ENCODE results near the gene C15orf39.

C15orf39 gene

GRCh38 chr15:75174102-75174501 lies 27.6 kb upstream of the C15orf39 start:
- DNase-seq = no peak

- no peak for DNase-seq
These were observed 27.0 kb upstream of the C15orf39 start for GRCh38 chr15:75174729-75175128.

- DNase-seq = no peak
These were observed 25.3 kb upstream of the C15orf39 start for GRCh38 chr15:75176396-75176761.

DNA sequence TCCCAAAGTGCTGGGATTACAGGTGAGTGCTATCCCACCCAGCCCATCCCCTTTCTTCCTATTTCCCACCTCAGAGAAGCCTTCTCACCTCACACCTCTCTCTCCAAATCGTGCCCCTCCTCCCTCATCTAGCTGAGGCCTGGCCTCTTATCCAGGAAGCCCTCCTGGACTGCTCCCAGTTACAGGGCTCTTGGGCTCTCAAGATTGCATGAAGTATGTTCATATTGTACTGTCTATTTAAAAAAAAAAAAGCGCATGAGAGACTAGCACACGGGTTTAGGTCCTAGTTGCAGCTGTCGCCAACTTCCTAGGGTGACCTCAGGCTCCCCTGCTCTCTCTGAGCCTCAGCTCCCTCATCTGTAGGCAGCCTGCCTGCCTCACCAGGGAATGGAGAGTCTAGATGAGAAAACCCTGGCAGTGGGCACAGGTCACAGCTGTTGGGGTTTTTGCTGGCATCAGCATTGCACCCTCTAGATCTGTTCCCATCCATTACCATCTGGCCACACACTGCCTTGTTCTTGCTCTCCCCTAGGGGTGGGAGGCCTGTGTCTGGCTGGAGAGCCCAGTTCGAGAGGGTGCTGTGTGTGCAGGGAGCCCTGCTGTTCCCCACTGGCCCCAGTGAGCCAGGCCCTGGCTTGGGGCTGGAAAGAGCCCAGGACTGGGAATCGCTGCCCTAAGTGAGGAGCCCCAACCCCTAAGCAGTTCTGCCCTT lies 24.2 kb upstream of the C15orf39 start:
- DNase-seq = no peak

DNA sequence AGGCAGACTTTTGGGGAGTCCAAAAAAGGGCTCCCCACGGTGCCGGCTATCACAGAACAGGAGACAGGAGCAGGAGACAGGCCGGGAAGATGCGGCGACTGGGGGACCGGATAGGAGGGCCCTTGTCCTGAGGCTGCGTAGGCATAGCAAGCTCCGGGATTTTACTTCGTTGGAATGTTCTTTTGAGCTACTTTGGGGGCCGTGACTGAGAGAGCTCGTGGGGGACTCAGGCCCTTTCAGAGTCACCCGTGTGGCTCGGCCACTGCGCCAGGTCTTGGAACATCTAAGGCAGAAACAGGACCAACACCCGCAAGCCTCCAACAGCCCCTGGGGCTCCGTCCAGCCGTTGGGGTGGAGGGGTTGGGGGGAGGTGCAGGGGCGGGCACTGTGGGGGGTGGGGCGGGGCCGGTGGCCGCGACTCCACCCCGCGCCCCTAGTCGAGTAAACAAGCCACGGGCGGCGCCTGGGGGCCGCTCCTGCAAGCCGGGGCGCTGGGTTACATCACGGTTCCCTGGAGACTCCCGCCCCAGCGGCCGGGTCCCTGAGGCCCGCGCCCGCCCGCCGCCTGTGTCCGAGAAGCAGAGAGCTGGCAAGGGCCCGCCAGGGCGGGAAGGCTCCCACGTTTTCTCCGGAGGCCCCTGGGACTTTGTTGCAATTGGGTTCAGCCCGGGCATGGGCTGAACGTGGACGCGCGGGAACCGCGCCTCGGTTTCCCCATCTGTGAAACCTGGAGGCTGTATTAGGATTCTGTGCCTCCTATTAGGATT lies 23.3 kb upstream of the C15orf39 start:
- no peak for DNase-seq

GRCh38 chr15:75178938-75179745 lies 22.5 kb upstream of the C15orf39 start:
- DNase-seq = no peak

GRCh38 chr15:75179746-75180140 lies 21.9 kb upstream of the C15orf39 start:
- no peak for DNase-seq

- DNase-seq = no peak
These were observed 19.9 kb upstream of the C15orf39 start for GRCh38 chr15:75181780-75182179.

GRCh38 chr15:75182187-75183131 lies 19.2 kb upstream of the C15orf39 start:
- DNase-seq = no peak

GRCh38 chr15:75185271-75186029 lies 16.2 kb upstream of the C15orf39 start:
- no peak for DNase-seq

DNA sequence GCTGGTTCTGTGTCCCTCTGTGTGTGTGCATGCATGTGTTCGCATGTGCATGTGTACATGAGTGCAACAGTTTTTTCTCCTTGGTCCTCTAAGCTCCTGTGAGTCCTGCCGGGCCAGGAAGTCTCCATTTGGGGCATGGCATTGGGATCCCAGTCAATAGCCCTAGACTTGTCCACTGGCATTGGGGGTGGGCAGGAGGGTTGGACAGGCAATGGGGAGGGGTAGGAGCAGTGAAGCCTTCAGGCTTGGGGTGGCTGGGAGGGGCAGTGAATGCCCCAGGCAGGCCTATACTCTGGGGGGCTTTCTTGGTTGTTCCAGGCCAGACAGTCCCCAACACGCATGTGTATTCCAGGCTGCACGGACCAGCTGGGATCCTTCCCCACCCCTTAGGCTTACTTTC lies 15.6 kb upstream of the C15orf39 start:
- DNase-seq = no peak

GRCh38 chr15:75188499-75188898 lies 13.2 kb upstream of the C15orf39 start:
- no peak for DNase-seq

- no peak for DNase-seq
These were observed 10.4 kb upstream of the C15orf39 start for GRCh38 chr15:75191235-75191634.

- no peak for DNase-seq
These were observed 9.4 kb upstream of the C15orf39 start for GRCh38 chr15:75192307-75192706.

DNA sequence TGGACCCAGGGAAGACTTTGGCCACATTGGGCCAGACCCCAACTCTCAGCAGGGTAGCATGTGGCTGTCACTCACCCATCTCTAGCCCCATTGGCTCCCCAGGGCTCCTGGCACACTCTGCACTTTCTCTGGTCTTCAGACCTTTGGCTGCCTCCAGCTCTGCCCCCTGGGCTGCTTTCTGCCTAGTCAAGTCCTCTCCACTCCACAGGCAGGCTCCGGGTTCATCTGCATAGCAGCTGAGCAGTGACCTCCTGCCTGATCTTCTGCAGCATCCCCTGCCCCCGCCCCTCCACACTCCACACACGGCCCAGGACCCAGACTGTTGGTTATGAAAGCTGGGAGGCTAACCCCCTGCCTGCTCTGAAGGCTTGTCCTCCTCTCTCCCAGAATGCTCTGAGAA lies 8.4 kb upstream of the C15orf39 start:
- no peak for DNase-seq

DNA sequence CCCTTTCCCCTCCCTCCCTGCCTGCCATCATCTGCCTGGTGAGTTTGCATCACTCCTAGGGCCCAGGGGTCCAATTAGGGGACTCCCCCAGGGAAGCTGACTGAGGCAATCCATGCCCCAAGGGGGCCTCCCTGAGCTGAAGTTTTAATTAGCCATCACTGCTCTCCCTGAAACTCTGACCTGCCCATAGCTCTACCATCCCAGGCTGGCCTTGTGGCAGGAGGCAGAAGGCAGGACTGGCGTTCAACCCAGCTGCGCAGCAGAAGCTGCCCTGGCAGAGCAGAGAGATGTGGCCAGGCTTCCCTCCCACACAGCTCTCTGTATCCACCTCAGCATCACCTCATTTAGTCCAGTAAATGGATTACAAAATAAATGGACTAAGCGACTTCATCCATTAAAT lies 7.7 kb upstream of the C15orf39 start:
- DNase-seq = no peak

- DNase-seq = no peak
These were observed 7.3 kb upstream of the C15orf39 start for GRCh38 chr15:75194397-75194796.

DNA sequence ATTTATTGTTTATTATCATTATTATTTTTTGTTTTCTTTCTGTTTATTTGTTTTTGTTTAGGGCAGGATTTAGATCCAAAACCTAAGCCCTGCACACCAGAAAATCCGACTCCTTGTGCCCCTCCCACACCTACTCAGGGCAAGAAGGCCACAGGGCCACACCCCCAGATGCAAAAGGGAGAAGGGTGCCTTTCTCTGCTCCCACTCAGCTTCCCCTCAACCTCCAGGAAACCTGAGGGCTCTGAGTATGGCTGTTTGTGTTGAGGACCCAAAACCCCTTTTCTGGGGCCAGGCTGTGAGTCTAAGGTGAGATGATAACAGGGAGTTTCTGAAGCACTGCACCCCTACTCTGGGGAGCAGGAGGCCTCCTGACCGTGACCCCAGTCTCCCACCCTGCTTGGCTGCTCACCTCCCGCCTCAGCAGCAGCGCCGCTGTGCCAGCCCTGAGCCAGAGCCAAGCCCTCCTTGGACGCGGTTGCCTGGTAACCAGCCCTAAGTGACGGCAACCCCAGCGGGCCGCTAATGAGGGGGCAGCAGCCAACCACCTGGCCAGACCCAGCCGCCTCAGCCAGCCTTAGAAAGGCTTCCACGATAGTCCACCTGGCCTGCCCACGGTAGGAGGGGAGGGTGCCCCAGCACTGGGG lies 6.4 kb upstream of the C15orf39 start:
- peak; percentile 67 for DNase-seq

DNA sequence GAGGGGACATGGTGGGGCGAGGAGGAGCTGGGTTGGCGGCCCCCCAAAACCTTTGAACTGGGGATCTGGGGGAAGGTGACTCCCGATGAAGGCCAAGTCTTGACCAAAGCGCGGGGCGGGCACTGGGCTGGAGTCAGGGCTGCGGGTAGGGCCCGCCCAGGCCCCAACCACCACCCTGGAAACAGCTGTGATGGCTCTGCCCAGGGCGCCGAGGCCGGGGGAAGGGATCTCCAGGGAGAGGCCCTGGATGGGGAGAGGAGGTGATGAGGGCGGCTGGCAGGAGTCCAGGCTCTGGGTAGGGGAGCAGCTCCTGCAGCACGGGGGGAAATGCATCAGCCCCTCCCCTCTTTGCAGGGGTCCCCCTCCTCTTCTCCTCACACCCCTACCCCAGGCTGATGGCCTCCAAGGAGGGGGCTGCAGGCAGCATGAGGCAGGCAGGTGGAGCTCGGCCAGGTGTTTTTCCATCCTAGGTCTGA lies 5.9 kb upstream of the C15orf39 start:
- DNase-seq = no peak

DNA sequence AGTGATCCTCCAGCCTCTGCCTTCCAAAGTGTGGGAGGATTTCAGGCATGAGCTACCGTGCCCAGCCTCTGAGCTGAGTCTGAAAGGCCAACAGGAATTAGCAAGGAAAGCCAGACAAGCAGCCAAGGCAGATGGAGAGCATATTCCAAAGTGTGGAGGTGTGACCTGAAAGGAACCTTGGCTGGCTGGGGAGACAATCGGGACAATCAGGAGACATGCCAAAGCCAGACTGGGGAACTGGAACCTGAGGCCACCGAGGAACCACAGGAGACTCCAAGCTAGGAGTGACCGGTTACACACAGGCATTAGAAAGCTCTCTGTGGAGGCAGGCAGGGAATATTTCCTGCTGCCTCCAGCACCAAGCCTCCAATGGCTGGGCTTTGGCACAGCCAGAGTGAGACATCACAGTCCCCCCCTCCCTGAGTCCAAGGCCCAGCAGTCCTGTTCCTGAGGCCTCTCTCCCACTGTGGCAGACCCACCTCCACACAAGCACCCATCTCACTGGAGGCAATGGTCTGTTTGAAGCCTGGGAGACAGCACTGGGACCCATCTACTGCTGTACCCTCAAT lies 4.5 kb upstream of the C15orf39 start:
- DNase-seq = no peak

All from right forelimb (tissue), 1 donor.